Measurements from ENCODE around the gene SAE1.

Gene SAE1

GRCh38 chr19:47236072-47236675 lies 105.5 kb downstream of the SAE1 start:
- POLR2A ChIA-PET: interaction anchor here (2.1 kb wide), 1 partner anchor 10 kb away, joined by 8 read pairs; no protein-coding TSS in a partner anchor
- no peak for DNase-seq (ENCODE audit: extremely low spot score)
- TF ChIP-seq L3MBTL2 (conservative IDR thresholded peaks at IDR 0.05) (no peak), SUZ12 (IDR thresholded peaks at IDR 0.05) (no peak), TARDBP (IDR thresholded peaks at IDR 0.05) (no peak)
- CTCF ChIA-PET: no interaction called here

GRCh38 chr19:47239152-47239551 lies 108.5 kb downstream of the SAE1 start:
- POLR2A ChIA-PET: no interaction called here
- DNase-seq (ENCODE audit: extremely low spot score): no peak
- no peak for TF ChIP-seq CTBP1 (IDR thresholded peaks at IDR 0.05; ENCODE audit: borderline replicate concordance)
- TF ChIP-seq ARNT (IDR thresholded peaks at IDR 0.05): no peak
- TF ChIP-seq L3MBTL2 (conservative IDR thresholded peaks at IDR 0.05): no peak
- no peak for TF ChIP-seq PKNOX1 (IDR thresholded peaks at IDR 0.05)
- no peak for TF ChIP-seq TARDBP (IDR thresholded peaks at IDR 0.05)
- no peak for TF ChIP-seq LEF1 (IDR thresholded peaks at IDR 0.05; ENCODE audit: borderline replicate concordance)
- no peak for TF ChIP-seq SP1 (IDR thresholded peaks at IDR 0.05)
- CTCF ChIA-PET: no interaction called here

- TF ChIP-seq HDGF (IDR thresholded peaks at IDR 0.05; ENCODE audit: borderline replicate concordance) (no peak), ZNF384 (IDR thresholded peaks at IDR 0.05) (no peak), CTBP1 (IDR thresholded peaks at IDR 0.05; ENCODE audit: borderline replicate concordance) (no peak), FOXA1 (IDR thresholded peaks at IDR 0.05) (no peak), L3MBTL2 (conservative IDR thresholded peaks at IDR 0.05) (no peak), ARNT (IDR thresholded peaks at IDR 0.05) (no peak), NFRKB (IDR thresholded peaks at IDR 0.05) (no peak), LEF1 (IDR thresholded peaks at IDR 0.05; ENCODE audit: borderline replicate concordance) (no peak), ELF4 (IDR thresholded peaks at IDR 0.05) (no peak), TARDBP (IDR thresholded peaks at IDR 0.05) (no peak), SUZ12 (IDR thresholded peaks at IDR 0.05) (no peak), BHLHE40 (IDR thresholded peaks at IDR 0.05; ENCODE audit: borderline replicate concordance) (no peak), FOXK2 (IDR thresholded peaks at IDR 0.05) (no peak)
- ChIA-PET POLR2A (no interaction called here), CTCF (no interaction called here)
- no peak for DNase-seq (ENCODE audit: extremely low spot score)
Observed at GRCh38 chr19:47239610-47240296, 109.1 kb downstream of the SAE1 start.

- POLR2A ChIA-PET: interaction anchor here (1.1 to 1.3 kb wide), 2 partner anchors 15 kb away, joined by 3 to 5 read pairs; partner anchors contain the start of gene CCDC9
- TF ChIP-seq HDGF (IDR thresholded peaks at IDR 0.05; ENCODE audit: borderline replicate concordance): no peak
- no peak for TF ChIP-seq ELF4 (IDR thresholded peaks at IDR 0.05)
- no peak for TF ChIP-seq TARDBP (IDR thresholded peaks at IDR 0.05)
- no peak for TF ChIP-seq PKNOX1 (IDR thresholded peaks at IDR 0.05)
- TF ChIP-seq CTBP1 (IDR thresholded peaks at IDR 0.05; ENCODE audit: borderline replicate concordance): no peak
- TF ChIP-seq BHLHE40 (IDR thresholded peaks at IDR 0.05; ENCODE audit: borderline replicate concordance): no peak
- CTCF ChIA-PET: no interaction called here
- no peak for DNase-seq (ENCODE audit: extremely low spot score)
Observed at GRCh38 chr19:47240556-47240955, 109.9 kb downstream of the SAE1 start.

- TF ChIP-seq SP1 (IDR thresholded peaks at IDR 0.05) (no peak), PKNOX1 (IDR thresholded peaks at IDR 0.05) (peak; percentile 52), LEF1 (IDR thresholded peaks at IDR 0.05; ENCODE audit: borderline replicate concordance) (no peak), FOXK2 (IDR thresholded peaks at IDR 0.05) (no peak)
- CTCF ChIA-PET: no interaction called here
- peak; percentile 66 for DNase-seq (ENCODE audit: extremely low spot score)
- POLR2A ChIA-PET: interaction anchor here (1.1 to 1.3 kb wide), 2 partner anchors 15 kb away, joined by 3 to 5 read pairs; partner anchors contain the start of gene CCDC9
Observed at GRCh38 chr19:47240996-47241918, 110.6 kb downstream of the SAE1 start.

GRCh38 chr19:47241919-47242577 lies 111.4 kb downstream of the SAE1 start:
- TF ChIP-seq CTBP1 (IDR thresholded peaks at IDR 0.05; ENCODE audit: borderline replicate concordance): no peak
- no peak for TF ChIP-seq NFRKB (IDR thresholded peaks at IDR 0.05)
- no peak for TF ChIP-seq FOXA1 (IDR thresholded peaks at IDR 0.05)
- TF ChIP-seq HDGF (IDR thresholded peaks at IDR 0.05; ENCODE audit: borderline replicate concordance): no peak
- TF ChIP-seq ELF4 (IDR thresholded peaks at IDR 0.05): no peak
- TF ChIP-seq FOXM1 (IDR thresholded peaks at IDR 0.05; ENCODE audit: borderline replicate concordance): no peak
- no peak for TF ChIP-seq PKNOX1 (IDR thresholded peaks at IDR 0.05)
- TF ChIP-seq L3MBTL2 (conservative IDR thresholded peaks at IDR 0.05): no peak
- TF ChIP-seq BHLHE40 (IDR thresholded peaks at IDR 0.05; ENCODE audit: borderline replicate concordance): no peak
- no peak for TF ChIP-seq LEF1 (IDR thresholded peaks at IDR 0.05; ENCODE audit: borderline replicate concordance)
- no peak for TF ChIP-seq FOXK2 (IDR thresholded peaks at IDR 0.05)
- TF ChIP-seq ARNT (IDR thresholded peaks at IDR 0.05): no peak
- no peak for TF ChIP-seq SP1 (IDR thresholded peaks at IDR 0.05)
- no peak for TF ChIP-seq TARDBP (IDR thresholded peaks at IDR 0.05)
- no peak for TF ChIP-seq ZNF384 (IDR thresholded peaks at IDR 0.05)
- TF ChIP-seq SUZ12 (IDR thresholded peaks at IDR 0.05): no peak
- ChIA-PET CTCF (no interaction called here), POLR2A (interaction anchor here (1.3 to 1.4 kb wide), 3 partner anchors 16 to 129 kb away, joined by 5 to 11 read pairs (median 6); partner anchors contain the start of gene ZC3H4)
- DNase-seq (ENCODE audit: extremely low spot score): no peak
